ENCODE measurements around the gene NHLRC3.
"Not testable (repeated sequence)": the region's sequence is repeated elsewhere in the genome, so short reads cannot be mapped to it uniquely, and the experiment has no call there.

- TF ChIP-seq CTCF (conservative IDR thresholded peaks at IDR 0.05; ENCODE audit: low read depth, low read length); EZH2phosphoT487 (IDR thresholded peaks at IDR 0.05; ENCODE audit: borderline replicate concordance, low read length); EZH2 (IDR thresholded peaks at IDR 0.05; ENCODE audit: low read length, unreplicated experiment): not testable (repeated sequence)
These were observed 31.7 kb upstream of the NHLRC3 start for GRCh38 chr13:39006371-39007111.
